NCI-H1048 (cell line): ENCODE data around the gene AFMID.
"Not testable (repeated sequence)": the region's sequence is repeated elsewhere in the genome, so short reads cannot be mapped to it uniquely, and the experiment has no call there.

ENCODE experiments used
- DNase-seq: peaks from one replicate; lab custom pipeline; 2025; lab: John Stamatoyannopoulos, UW

Gene AFMID

GRCh38 chr17:78238823-78239488, 51.8 kb downstream of the AFMID start:
- no peak for DNase-seq

- DNase-seq: no peak
Observed at GRCh38 chr17:78239489-78239931, 52.3 kb downstream of the AFMID start.

GRCh38 chr17:78240012-78240655, 53.0 kb downstream of the AFMID start:
- DNase-seq: no peak

GRCh38 chr17:78240839-78241238, 53.7 kb downstream of the AFMID start:
- DNase-seq: no peak

- DNase-seq: peak; percentile 30
Observed at GRCh38 chr17:78241277-78242023, 54.3 kb downstream of the AFMID start.

- DNase-seq: no peak
Observed at GRCh38 chr17:78242024-78242742, 55.0 kb downstream of the AFMID start.

GRCh38 chr17:78247304-78247703, 60.1 kb downstream of the AFMID start:
- no peak for DNase-seq

- DNase-seq: no peak
Observed at GRCh38 chr17:78248051-78248914, 61.1 kb downstream of the AFMID start.

GRCh38 chr17:78249074-78249817, 62.1 kb downstream of the AFMID start:
- no peak for DNase-seq

- no peak for DNase-seq
Observed at GRCh38 chr17:78249818-78250806, 63.0 kb downstream of the AFMID start.

- peak; percentile 53 for DNase-seq
Observed at GRCh38 chr17:78250891-78251772, 64.0 kb downstream of the AFMID start.

- no peak for DNase-seq
Observed at GRCh38 chr17:78251773-78252103, 64.6 kb downstream of the AFMID start.

GRCh38 chr17:78252111-78252634, 65.0 kb downstream of the AFMID start:
- no peak for DNase-seq

GRCh38 chr17:78252701-78253635, 65.8 kb downstream of the AFMID start:
- no peak for DNase-seq

- DNase-seq: not testable (repeated sequence)
Observed at GRCh38 chr17:78253636-78253945, 66.4 kb downstream of the AFMID start.

- peak; percentile 82 for DNase-seq
Observed at GRCh38 chr17:78253946-78254672, 66.9 kb downstream of the AFMID start.
